Parathyroid adenoma (tissue), 2 donors: ENCODE measurements around the gene KRTAP22-1.

Experiments used
- H2AFZ ChIP-seq: fragments of 300-600 bp; sonication (generic); one replicate; pipeline ENCODE4 v1.7.0; 2017; ENCODE audit warnings: antibody characterized with exemption, mild to moderate bottlenecking
- H3K27ac ChIP-seq: fragments of 300-600 bp; sonication (generic); one replicate; pipeline ENCODE4 v1.7.0; 2017
- H3K27me3 ChIP-seq: fragments of 300-600 bp; sonication (generic); one replicate; pipeline ENCODE4 v1.7.0; 2017; ENCODE audit warnings: low read length; ENCODE audit not compliant: control insufficient read depth, insufficient read depth
- H3K36me3 ChIP-seq: fragments of 300-600 bp; sonication (generic); one replicate; pipeline ENCODE4 v1.7.0; 2017; ENCODE audit warnings: low read length; ENCODE audit not compliant: control insufficient read depth, insufficient read depth
- H3K4me1 ChIP-seq: fragments of 300-600 bp; sonication (generic); one replicate; pipeline ENCODE4 v1.7.0; 2017; ENCODE audit warnings: control low read depth
- H3K4me2 ChIP-seq: fragments of 300-600 bp; sonication (generic); one replicate; pipeline ENCODE4 v1.7.0; 2017; ENCODE audit warnings: low read length
- H3K4me3 ChIP-seq: fragments of 300-600 bp; sonication (generic); one replicate; pipeline ENCODE4 v1.7.0; 2017; ENCODE audit warnings: low read depth, low read length
- H3K79me2 ChIP-seq: fragments of 300-600 bp; sonication (generic); one replicate; pipeline ENCODE4 v1.7.0; 2017; ENCODE audit warnings: control low read depth
- H3K9ac ChIP-seq: fragments of 300-600 bp; sonication (generic); one replicate; pipeline ENCODE4 v1.7.0; 2017; ENCODE audit warnings: mild to moderate bottlenecking
- H3K9me3 ChIP-seq: fragments of 300-600 bp; sonication (generic); one replicate; pipeline ENCODE4 v1.7.0; 2017; ENCODE audit warnings: low read length; ENCODE audit not compliant: control insufficient read depth
- CTCF ChIP-seq: fragments of 300-600 bp; sonication (generic); IDR thresholded peaks from one replicate; pipeline ENCODE4 v1.7.0; 2017; ENCODE audit warnings: antibody characterized with exemption, mild to moderate bottlenecking
- donor health status: primary hyperparathyroidism.

Gene KRTAP22-1

GRCh38 chr21:30605968-30606367 lies 5.1 kb downstream of the KRTAP22-1 start:
- no peaks in the 10 kb centered on the region for H3K79me2 ChIP-seq
- no peaks in the 10 kb centered on the region for H3K4me1 ChIP-seq

DNA sequence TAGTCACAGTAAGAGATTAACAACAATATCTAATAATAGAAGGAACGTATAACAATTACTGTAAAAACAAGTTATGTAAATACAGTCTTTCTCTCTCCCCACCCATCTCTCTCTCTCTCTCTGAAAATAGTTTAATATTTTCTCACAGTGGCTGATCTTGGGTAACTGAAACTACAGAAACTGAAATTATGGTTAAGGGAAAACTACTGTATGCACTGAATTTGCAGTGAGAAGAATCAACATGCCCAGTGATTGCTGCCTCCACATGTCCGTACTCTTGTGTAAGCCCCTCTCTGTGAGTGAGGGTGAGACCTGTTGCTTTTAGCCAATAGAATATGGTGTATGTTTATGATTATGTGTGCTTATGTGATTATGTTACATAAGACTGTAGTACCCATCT lies 11.2 kb downstream of the KRTAP22-1 start:
- Histone ChIP-seq H2AFZ (no peak overlapping the region), H3K27ac (no peak overlapping the region), H3K4me2 (no peak overlapping the region), H3K4me1 (no peaks in the 10 kb centered on the region), H3K36me3 (no peaks in the 10 kb centered on the region), H3K4me3 (no peak overlapping the region), H3K27me3 (no peaks in the 10 kb centered on the region), H3K79me2 (no peaks in the 10 kb centered on the region), H3K9me3 (no peaks in the 10 kb centered on the region), H3K9ac (no peak overlapping the region)
- no peak for TF ChIP-seq CTCF

More at GRCh38 chr21:30605968-30606367, 5.1 kb downstream of the KRTAP22-1 start:
- no peak overlapping the region for H3K4me2 ChIP-seq
- no peaks in the 10 kb centered on the region for H3K36me3 ChIP-seq
- TF ChIP-seq CTCF: no peak
- no peaks in the 10 kb centered on the region for H3K27me3 ChIP-seq
- H3K4me3 ChIP-seq: no peak overlapping the region
- H3K27ac ChIP-seq: no peak overlapping the region
- H3K9ac ChIP-seq: no peak overlapping the region
- H2AFZ ChIP-seq: no peak overlapping the region
- no peaks in the 10 kb centered on the region for H3K9me3 ChIP-seq

DNA sequence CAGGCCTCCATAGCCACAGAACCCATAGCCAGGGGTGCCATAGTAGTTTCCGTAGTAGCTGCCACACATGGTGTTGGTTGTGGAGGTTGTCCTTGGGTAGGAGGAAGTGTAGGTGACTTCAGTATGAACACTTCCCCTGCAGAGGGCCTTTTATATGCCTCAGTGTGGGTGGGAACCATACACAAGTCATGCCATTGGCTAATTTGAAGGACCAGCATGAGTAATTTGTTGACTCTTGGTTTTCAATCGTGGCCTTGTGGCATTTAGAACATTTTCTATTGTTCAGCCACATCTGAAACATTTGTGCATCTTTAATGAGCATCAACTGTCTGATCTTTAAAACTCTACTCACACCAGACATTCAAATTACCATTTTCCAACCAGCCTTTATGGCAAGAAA lies 12.9 kb downstream of the KRTAP22-1 start, which contains the start of gene KRTAP6-1:
KRTAP6-1 (minus strand) TSS at position 95 of the 400 bp plus-strand sequence; CDS start at position 69, 26 bp downstream.
- Histone ChIP-seq H3K36me3 (no peaks in the 10 kb centered on the region), H2AFZ (no peak within 1 kb of the TSS), H3K9ac (no peak within 1 kb of the TSS), H3K79me2 (no peaks in the 10 kb centered on the region), H3K27me3 (no peaks in the 10 kb centered on the region), H3K4me3 (no peak within 1 kb of the TSS), H3K4me1 (no peaks in the 10 kb centered on the region), H3K4me2 (no peak within 1 kb of the TSS), H3K27ac (no peak within 1 kb of the TSS), H3K9me3 (no peaks in the 10 kb centered on the region)
- no peak for TF ChIP-seq CTCF

- no peaks in the 10 kb centered on the region for H3K9me3 ChIP-seq
- no peak overlapping the region for H3K4me2 ChIP-seq
- no peaks in the 10 kb centered on the region for H3K4me1 ChIP-seq
- no peaks in the 10 kb centered on the region for H3K79me2 ChIP-seq
- no peak overlapping the region for H2AFZ ChIP-seq
- no peaks in the 10 kb centered on the region for H3K36me3 ChIP-seq
- no peak overlapping the region for H3K4me3 ChIP-seq
- no peak overlapping the region for H3K27ac ChIP-seq
- no peak for TF ChIP-seq CTCF
- no peaks in the 10 kb centered on the region for H3K27me3 ChIP-seq
- H3K9ac ChIP-seq: no peak overlapping the region
These were observed 14.3 kb downstream of the KRTAP22-1 start for GRCh38 chr21:30615199-30615598.

DNA sequence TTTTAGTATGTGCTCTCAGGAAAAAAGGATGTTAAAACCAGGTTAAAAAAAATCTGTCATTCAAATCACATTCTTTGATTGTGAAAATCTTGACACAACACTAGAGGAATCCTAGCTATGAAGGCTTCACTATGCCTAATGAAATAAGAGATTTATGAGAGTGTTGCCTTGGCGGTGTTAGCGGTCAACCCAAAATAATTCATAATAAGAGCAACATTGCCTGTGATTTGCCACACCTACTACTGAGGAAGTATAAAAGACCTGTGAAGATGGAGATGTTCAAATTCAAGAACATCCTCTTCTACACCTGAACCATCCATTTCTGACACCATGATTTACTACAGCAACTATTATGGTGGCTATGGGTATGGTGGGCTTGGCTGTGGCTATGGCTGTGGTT lies 15.2 kb downstream of the KRTAP22-1 start, which contains the start of gene KRTAP20-1:
KRTAP20-1 (plus strand) TSS at position 301 of the 400 bp plus-strand sequence; CDS start at position 331, 30 bp downstream.
- Histone ChIP-seq H3K4me3 (no peak within 1 kb of the TSS), H3K4me2 (no peak within 1 kb of the TSS), H2AFZ (no peak within 1 kb of the TSS), H3K27ac (no peak within 1 kb of the TSS), H3K9me3 (no peaks in the 10 kb centered on the region), H3K27me3 (no peaks in the 10 kb centered on the region), H3K79me2 (no peaks in the 10 kb centered on the region), H3K36me3 (no peaks in the 10 kb centered on the region), H3K9ac (no peak within 1 kb of the TSS), H3K4me1 (no peaks in the 10 kb centered on the region)
- TF ChIP-seq CTCF: no peak
